Activated naive CD4-positive, alpha-beta T cell (primary cell): Measurements from ENCODE around the gene TXNRD1.
"Not testable (repeated sequence)": the region's sequence is repeated elsewhere in the genome, so short reads cannot be mapped to it uniquely, and the experiment has no call there.

Experiments
- DNase-seq, 4 experiments: peaks; one replicate each; lab custom pipeline; 2025; lab: John Stamatoyannopoulos, UW

TXNRD1 gene

DNA sequence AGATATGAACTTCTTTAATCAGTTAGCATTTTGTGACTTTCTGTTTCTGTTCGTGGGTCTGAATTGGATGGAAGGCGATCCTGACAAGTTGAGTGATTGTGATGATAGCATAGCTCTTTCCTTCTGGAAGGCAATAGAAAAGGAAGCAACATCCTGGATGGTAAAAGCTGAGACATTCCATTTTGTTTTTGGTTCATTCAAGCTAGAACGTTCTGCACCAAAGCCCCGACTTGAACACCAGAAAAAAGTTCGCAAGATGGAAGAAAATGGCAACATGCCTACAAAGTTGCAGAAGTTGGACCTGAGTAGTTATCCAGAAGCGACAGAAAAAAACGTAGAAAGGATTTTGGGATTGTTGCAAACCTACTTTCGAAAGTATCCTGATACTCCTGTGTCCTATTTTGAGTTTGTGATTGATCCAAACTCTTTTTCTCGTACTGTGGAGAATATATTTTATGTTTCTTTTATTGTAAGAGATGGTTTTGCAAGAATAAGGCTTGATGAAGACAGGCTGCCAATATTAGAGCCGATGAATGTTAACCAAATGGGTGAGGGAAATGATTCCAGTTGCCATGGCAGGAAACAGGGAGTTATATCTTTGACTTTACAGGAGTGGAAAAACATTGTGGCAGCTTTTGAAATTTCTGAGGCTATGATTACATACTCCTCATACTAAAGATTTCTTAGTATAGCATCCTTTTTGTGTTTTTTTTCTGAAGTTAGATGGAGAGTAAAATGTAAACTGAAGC lies 88.9 kb downstream of the TXNRD1 start:
- no peak for DNase-seq

DNA sequence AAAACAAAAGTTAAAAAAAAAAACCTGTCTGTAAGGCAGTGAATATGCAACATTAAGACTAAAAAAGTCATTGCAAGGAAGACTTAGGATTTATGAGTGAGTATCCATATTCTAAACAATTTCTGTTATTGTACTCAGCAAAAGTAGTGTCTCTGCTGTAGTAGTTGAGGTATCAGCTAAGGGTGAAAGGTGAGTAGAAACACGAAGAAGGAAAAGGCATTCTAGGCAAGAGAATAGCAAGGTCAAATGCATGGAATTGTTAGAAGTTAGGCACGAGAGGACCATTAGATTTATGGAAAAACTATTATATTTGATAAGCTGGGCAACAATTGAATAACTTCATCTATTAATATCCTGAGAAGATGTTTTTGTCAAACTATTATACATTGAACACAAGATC lies 89.8 kb downstream of the TXNRD1 start:
- DNase-seq = no peak

DNA sequence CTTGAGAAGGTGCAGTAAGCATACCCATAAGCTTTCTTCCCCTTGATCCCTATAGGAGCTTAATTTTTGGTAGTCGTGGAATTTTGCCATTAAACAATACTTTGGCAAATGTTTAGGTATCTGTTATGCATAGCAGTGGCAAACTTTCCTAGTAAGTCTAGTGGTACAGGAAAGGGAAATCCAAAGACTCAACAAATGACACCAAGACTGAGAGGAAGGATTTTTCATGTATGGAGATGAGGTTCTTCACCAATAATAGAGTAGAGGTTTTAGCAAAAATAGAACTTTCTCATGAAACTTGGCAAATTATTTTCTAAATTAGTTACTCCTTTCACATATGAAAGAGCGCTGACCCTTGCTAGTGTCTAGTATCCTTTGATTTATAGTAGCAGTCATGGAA lies 90.8 kb downstream of the TXNRD1 start:
- DNase-seq = no peak

DNA sequence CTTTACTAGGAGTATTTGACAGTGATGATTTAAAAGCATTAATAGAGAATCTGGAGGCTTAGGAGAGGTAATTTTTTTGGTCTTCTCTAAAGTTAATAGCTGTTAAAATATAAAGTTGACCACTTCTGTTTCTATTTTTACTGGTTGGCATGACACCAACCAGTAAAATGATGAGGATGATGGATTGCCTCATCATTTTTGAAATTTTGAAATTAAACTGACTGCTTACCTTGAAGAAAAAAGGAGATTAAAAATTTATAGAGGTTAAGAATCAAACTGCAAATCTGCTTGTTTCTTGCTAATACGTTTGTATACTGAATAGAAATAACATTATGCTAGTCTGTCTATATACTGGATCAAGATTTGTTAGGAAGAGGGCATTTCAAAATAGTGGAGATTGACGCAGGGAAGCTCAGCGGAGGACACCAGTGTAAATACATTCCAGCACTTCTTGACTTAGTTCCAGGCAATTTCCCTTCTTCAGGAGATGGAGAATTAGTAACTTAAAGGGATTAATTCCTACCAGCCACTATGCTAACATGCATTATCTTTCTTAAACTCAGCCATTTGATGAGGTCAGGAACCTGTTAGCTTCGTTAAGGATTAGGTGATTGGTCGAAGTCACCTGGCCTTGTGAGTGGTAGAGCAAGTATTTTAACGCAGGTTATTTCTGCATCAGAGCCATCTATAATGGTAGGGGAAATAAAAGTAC lies 91.5 kb downstream of the TXNRD1 start:
- DNase-seq = no peak

DNA sequence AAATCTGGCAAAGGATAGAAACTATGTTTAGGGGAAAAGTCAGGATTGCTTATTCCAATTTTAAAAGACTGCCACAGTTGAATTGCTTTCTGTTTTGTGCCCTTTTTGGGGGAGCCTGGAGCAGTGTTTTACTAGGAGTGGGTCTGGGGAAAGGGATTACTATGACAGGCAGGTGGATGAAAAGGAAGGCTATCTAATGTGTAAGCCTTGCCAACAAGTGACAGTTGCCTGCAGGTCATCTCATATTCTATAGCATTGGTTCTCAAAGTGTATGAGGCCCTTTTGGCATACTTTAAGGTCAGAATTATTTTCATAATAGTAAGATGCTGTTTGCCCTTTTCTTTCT lies 92.0 kb downstream of the TXNRD1 start:
- no peak for DNase-seq

DNA sequence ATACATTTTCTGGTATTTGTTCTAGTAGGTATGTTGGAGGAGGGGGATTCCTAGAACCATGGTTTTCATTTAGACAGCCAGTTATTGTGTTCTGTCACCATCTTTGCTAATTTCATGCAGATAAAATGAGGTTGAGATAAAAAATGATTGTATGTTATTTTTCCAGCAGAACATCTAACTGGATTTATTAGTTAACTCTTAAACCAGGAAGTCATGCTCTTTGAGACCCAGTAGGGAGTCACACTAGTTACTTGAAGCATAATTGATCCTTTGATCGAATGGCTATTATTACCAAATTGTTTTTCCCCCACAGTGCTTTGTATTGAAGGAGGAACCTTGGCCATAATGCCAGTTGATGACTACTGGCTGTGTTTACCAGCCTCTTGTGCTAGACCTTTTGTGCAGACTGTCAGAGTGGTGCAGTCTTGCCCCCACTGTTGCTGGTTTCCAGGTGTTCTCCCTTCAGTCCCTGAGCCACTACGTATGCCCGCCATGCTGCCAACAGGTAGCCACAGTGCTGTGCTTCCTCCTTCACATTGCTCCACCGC lies 93.9 kb downstream of the TXNRD1 start:
- no peak for DNase-seq

DNA sequence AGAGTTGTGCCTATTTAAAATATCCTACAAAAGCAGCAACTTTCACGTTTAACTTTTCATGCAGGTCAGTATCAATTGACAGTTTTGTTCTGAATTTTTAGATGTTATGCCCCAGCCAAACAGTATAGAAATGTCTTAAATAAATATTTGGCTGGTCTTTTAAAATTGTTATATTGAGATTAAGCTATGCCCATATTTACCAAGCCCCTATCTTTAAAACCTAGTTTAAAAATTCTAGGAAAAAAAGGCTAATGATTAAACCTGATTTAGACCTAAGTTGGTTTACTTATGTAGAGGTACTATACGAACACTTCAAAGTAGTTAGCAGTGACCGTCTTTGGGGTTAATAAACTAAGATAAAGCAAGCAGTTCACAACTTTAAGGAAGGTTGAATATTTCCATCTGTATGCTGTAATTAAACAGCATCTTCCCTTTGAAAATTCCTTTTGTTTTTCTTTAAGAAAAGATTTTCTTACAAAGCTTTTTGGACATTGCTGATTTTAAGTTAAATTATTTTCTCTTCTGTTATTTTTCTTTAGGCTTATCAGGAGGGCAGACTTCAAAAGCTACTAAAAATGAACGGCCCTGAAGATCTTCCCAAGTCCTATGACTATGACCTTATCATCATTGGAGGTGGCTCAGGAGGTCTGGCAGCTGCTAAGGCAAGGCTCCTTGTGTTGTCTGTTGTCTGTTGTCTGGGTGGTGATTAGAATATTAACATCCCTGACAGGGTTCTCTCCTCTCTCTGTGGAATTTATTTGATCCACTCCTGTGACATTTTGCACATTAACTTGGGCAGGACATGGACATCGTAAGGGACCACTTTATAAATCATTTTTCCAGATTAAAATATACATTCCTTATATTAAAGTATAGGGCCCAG lies 95.4 kb downstream of the TXNRD1 start:
- DNase-seq = no peak

DNA sequence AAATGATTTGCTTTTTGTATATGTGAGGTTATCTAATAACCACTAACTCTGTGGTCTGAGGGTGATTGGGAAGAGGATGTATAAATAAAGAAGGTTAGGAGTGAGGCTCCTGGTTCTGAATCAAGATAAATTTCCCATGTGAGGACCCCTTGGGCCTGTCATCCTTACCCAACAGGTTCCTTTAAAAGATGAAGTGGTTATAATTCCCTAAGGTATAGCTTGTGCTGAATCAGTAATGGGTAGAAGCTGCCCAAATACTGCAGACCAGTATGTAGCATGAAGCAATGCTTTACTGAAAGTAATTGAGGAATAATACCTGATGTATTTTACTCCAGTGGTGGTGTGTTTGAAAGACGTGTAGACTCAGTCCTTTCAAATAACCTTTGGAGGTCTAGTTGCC lies 96.6 kb downstream of the TXNRD1 start:
- DNase-seq = no peak

DNA sequence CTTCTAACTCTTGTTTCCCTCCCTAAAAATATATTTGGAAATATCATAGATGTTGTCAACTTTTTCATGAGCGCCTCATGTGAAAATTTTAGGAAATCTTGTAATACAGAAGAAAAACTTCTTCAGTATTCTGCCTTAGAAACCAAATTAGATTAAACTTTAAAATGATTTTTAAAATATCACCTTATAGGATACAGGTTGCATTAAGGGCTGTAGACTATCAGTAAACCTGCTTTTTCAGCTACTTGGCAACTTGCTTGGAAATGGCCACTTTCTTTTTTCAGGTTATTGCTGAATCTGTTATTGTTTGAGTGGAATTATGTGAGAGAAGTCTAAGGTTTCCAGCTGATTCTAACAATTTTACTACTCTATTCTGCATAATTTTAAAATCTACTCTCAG lies 97.1 kb downstream of the TXNRD1 start:
- DNase-seq = no peak

DNA sequence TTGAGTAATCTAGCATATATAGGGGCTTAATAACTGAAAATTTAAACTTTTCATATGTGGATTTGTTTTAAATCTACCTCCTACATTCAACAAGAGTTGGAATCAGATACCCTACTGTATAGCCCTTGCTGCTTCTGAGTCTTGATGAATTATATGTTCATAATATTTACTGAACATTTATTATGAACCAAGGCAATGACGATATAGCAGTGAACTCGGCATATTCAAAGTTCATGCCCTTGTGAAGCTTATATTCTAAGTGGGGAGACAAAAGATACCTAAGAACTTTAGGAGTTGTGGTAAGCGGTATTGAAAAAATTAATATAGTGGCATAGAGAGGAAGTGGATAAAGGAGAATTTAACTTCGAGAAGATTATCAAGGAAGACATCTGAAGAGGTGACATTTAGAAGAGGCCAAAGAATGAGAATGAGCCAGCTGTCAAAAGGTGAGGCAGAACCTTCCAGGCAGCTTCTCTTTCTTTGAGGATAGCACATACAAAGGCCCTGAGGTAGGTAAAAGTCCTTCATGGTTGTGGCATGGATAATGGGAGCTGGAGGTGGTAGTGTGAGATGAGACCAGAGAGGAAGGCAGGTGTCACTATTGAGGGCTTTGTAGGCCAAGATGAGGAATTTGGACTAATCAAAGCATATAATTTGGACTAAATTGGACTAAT lies 98.1 kb downstream of the TXNRD1 start:
- DNase-seq = no peak

DNA sequence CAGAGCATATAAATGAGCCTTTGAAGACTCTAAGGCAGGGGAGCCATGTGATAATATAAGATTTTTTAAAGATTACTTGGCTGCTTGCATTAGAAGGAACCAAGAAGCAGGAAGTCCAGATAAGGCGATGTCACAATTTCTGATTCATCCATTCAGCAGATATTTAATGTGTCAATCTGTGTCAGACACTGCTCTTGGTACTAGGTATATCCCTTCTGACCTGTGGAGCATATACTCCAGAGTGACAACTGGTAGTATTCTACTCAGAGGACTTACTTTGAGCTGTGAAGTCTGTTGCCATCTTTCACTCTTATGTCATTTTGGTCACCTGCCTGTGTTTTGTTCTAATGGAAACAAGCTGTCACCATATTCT lies 98.6 kb downstream of the TXNRD1 start:
- DNase-seq = no peak

DNA sequence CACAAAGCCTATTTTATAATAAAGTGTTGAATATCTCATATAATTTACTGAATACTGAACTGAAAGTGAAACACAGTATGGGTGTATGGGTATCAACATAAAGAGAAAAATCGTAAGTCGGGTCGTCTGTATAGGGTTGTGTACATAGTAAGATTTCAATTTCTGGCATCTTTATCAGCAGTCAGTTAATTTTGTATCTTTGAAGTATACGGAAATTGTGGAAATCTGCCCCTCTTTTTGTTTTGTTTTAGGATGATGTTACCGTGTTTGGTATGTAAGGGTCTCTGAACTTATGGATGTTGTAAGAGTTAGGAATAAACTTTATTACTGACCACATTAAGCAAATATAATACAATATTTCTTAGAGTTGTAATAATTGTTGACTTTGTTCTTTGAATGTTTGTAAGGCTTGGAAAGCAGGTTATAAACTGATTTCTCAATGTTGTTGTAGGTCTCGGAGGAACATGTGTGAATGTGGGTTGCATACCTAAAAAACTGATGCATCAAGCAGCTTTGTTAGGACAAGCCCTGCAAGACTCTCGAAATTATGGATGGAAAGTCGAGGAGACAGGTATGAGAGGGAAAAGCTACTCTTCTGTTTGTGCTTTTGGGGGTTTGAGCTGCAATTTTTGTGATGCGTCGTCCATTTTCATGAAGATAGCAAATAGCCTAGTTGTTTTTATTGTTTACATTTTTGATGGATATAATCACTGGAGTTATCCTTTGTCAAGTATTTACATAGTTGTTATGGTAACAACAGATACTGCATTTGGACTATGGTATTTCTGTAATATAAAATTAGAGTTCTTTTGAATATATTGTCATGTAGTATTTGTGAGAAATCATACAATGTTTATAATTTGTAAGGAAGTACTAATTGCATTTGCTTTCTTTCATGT lies 100.0 kb downstream of the TXNRD1 start:
- DNase-seq = no peak

DNA sequence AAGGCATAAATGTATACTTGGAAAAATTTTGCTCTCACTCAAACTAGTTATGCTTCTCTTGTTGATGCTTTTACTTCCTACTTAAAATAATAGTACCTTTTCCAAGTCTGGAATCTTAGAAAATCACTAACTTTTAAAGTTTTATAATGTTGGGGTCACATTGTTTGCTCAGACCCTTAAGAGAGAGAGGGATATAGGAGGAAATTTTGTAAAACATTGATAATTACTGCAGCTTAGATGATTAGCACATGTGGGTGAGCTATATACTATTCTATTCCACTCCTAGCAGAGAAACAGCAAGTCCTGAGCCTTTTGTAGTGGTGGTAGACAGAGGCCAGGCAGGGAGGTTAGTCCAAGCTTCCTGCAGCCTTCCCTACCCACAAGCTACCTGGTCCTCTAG lies 101.4 kb downstream of the TXNRD1 start:
- DNase-seq = no peak

DNA sequence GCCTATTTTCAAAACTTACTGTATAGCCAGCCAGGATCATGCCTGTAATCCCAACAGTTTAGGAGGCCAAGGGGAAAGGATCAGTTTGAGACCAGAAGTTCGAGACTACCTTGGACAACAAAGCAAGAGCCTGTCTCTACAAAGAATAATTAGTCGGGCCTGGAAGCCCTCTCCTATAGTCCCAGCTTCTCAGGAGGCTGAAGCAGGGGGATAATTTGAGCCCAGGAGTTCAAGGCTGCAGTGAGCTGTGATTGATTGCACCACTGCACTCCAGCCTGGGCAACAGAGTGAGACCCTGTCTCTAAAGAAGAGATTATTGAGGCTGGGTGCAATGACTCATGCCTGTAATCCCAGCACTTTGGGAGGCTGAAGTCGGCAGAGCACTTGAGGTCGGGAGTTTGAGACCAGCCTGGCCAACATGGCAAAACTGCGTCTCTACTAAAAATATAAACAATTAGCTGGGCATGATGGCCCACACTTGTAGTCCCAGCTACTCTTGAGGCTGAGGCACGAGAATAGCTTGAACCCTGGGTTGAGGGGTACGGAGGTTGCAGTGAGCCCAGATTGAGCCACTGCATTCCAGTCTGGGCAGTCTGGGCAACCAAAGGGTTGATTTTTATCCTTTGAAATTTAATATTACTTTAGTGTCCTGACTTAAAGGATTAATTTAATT lies 102.1 kb downstream of the TXNRD1 start:
- DNase-seq = no peak

DNA sequence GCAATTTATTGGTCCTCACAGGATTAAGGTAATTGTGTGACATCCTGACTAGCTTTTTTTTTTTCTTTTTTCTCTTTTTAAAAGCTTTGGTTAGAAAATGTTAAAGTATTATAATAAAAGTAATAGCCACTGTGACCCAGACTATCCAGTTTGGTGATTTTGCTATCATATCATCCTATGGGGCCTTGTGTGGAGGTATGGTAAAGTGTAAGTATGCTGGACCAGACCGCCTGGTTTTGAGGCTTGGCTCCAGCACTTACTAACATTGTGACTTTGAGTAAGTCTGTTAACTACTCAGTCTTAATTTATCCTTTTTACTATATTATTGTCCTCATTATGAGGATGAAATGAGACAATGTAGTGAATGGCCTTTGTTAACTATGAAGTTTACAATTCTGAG lies 103.4 kb downstream of the TXNRD1 start:
- no peak for DNase-seq

DNA sequence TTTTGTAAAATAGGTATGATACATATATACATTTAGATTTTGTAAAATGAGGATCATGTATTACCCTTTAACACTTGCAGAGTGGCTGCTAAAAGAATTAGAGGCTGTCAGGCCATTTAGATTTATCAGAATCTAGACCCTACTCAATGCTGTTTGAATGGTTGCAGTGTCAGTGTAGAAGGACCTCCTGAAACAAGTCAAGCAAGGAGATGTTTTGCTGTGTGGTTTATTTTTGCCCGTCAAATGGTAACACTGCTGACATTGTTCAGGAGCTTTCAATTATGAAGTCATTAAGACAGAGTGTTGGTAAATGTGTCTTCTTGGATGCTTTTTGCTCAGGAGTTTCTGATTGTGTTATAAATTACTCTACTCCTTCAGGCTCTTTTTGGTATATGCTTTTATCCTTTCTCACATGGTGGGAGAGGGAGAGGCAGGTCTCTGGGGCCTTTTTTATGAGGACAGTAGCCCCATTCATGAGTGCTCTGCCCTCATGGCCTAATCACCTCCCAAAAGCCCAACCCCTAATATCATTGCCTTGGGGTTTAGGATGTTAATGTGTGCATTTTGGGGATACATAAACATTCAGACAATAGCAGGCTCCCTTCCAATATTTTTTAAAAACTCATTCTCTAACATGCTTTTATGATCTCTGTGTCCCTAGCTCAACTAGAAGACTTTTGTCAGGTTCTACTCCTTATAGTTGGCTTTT lies 104.5 kb downstream of the TXNRD1 start:
- no peak for DNase-seq

DNA sequence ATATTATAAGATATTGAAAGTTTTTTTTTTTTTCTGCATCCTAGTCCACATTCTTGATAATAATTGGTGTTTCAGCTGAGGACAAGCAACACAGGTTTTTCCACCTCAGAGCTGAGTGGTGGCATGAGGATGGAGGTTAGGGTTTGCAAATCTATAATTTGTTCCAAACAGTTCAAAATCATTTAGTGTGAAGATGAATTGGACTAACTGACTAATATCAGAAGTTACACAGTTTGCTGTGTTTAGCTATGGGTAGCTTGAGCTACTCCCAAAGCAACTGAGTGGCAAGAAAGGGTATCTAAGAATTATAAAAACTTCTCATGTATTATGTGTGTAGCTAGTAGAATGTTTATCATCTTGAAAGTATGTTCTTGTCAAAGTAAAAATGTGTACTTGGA lies 105.0 kb downstream of the TXNRD1 start:
- no peak for DNase-seq

DNA sequence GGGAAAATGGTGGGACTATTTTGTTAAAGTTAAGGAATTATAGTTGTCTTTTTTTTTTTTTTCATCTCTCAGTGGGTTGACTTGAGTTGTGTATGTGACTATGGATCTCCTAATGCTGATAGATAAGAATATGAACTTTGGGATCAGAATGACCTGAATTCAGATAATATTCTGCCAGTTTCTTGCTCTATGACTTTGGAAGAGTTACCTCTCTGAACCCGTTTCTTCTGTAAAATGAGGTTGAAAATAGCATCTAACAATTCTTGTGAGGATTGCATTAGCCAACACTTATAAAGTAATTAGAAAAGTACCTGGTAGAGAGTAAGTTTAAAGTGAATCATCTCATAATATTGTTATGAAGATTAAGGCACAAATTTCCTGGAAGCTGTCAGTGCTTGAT lies 106.4 kb downstream of the TXNRD1 start:
- DNase-seq = no peak

DNA sequence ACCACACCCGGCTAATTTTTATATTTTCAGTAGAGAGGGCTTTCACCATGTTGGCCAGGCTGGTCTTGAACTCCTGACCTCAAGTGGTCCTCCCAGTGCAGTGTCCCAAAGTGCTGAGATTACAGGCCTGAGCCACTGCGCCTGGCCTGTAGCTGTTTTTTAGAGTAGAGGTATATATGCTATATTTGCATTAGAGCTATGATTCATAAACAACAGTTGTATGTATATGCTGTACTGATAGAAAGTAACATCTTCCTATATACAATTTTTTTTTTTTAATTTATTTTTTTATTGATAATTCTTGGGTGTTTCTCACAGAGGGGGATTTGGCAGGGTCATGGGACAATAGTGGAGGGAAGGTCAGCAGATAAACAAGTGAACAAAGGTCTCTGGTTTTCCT lies 107.0 kb downstream of the TXNRD1 start:
- not testable (repeated sequence) for DNase-seq

DNA sequence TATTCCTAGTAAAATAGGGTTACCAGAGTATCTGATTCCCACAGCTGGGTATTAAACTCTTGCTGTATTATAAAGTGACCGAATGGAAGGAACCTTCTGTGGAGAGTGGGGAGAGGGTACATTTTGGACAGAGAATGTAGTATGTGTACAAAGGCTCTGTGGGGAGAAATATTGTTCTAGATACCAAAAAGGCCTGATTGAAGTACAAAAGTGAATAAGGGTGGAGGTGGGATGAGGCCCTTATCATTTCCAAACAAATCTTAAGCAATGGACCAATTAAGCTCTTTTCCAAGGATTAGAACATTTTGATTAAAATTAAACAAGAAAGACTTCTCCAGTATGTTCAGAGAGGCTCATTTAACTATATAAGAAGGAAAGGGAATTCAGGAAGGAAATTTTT lies 108.3 kb downstream of the TXNRD1 start:
- no peak for DNase-seq
